ENCODE measurements around the gene TMEM176A.

Gene TMEM176A

GRCh38 chr7:150849204-150849775 is 48.7 kb downstream of the TMEM176A start:
- no peak for DNase-seq

- DNase-seq, result no peak
Measured at GRCh38 chr7:150850273-150850672, 49.7 kb downstream of the TMEM176A start.

GRCh38 chr7:150851492-150852370 is 51.2 kb downstream of the TMEM176A start:
- DNase-seq, result no peak

GRCh38 chr7:150852371-150852905 is 51.9 kb downstream of the TMEM176A start, which contains the start of gene AOC1:
AOC1 (plus strand) TSS chr7:150852517; CDS start chr7:150856471, 3,954 bp downstream.
- no peak for DNase-seq

GRCh38 chr7:150854066-150855000 is 53.8 kb downstream of the TMEM176A start:
- no peak for DNase-seq
